Stimulated activated CD8-positive, alpha-beta memory T cell treated with anti-CD3 and anti-CD28 coated beads, Interleukin-2, amount 100 ng/mL, for 48 hours (primary cell): ENCODE results near the gene RNU1-3.
"Not testable (repeated sequence)": the region's sequence is repeated elsewhere in the genome, so short reads cannot be mapped to it uniquely, and the experiment has no call there.

ENCODE experiments used
- DNase-seq, 2 donors: peaks; one replicate each; pipeline ENCODE4 v3.0.0-alpha.2; 2020; ENCODE audit warnings: low read depth in 2 of 2

RNU1-3 gene

GRCh38 chr1:16694308-16694702 is 27.6 kb upstream of the RNU1-3 start:
- DNase-seq: not testable (repeated sequence)

GRCh38 chr1:16693449-16694307 is 26.9 kb upstream of the RNU1-3 start:
- DNase-seq: not testable (repeated sequence)

- not testable (repeated sequence) for DNase-seq
Measured at GRCh38 chr1:16692717-16693448, 26.1 kb upstream of the RNU1-3 start.

GRCh38 chr1:16692283-16692682 is 25.5 kb upstream of the RNU1-3 start:
- not testable (repeated sequence) for DNase-seq

- DNase-seq: not testable (repeated sequence)
Measured at GRCh38 chr1:16690971-16691682, 24.4 kb upstream of the RNU1-3 start.

- not testable (repeated sequence) for DNase-seq
Measured at GRCh38 chr1:16687132-16687800, 20.5 kb upstream of the RNU1-3 start.

GRCh38 chr1:16685445-16686371 is 19.0 kb upstream of the RNU1-3 start:
- not testable (repeated sequence) for DNase-seq

GRCh38 chr1:16684738-16685337 is 18.1 kb upstream of the RNU1-3 start:
- DNase-seq: not testable (repeated sequence)

GRCh38 chr1:16684152-16684551 is 17.4 kb upstream of the RNU1-3 start:
- DNase-seq: not testable (repeated sequence)

GRCh38 chr1:16682803-16683202 is 16.1 kb upstream of the RNU1-3 start:
- DNase-seq: not testable (repeated sequence)

- not testable (repeated sequence) for DNase-seq
Measured at GRCh38 chr1:16680366-16680765, 13.6 kb upstream of the RNU1-3 start.

GRCh38 chr1:16677552-16678431 is 11.0 kb upstream of the RNU1-3 start:
- peak in 1 of 2 donors; percentile 37 for DNase-seq

GRCh38 chr1:16676661-16677523 is 10.1 kb upstream of the RNU1-3 start:
- not testable (repeated sequence) for DNase-seq

GRCh38 chr1:16675118-16675510 is 8.4 kb upstream of the RNU1-3 start:
- DNase-seq: not testable (repeated sequence)

GRCh38 chr1:16673976-16674375 is 7.2 kb upstream of the RNU1-3 start:
- not testable (repeated sequence) for DNase-seq

- not testable (repeated sequence) for DNase-seq
Measured at GRCh38 chr1:16665836-16666235, 912 bp downstream of the RNU1-3 start.

GRCh38 chr1:16658234-16658633 is 8.5 kb downstream of the RNU1-3 start:
- not testable (repeated sequence) for DNase-seq
